GM19240 (cell line): ENCODE data around the gene YWHAG.
"Not testable (repeated sequence)": the region's sequence is repeated elsewhere in the genome, so short reads cannot be mapped to it uniquely, and the experiment has no call there.

Experiments
- DNase-seq: peaks from one replicate; pipeline ENCODE4 v3.0.0; 2011; ENCODE audit warnings: low spot score; ENCODE audit not compliant: insufficient read length

Gene YWHAG

DNA sequence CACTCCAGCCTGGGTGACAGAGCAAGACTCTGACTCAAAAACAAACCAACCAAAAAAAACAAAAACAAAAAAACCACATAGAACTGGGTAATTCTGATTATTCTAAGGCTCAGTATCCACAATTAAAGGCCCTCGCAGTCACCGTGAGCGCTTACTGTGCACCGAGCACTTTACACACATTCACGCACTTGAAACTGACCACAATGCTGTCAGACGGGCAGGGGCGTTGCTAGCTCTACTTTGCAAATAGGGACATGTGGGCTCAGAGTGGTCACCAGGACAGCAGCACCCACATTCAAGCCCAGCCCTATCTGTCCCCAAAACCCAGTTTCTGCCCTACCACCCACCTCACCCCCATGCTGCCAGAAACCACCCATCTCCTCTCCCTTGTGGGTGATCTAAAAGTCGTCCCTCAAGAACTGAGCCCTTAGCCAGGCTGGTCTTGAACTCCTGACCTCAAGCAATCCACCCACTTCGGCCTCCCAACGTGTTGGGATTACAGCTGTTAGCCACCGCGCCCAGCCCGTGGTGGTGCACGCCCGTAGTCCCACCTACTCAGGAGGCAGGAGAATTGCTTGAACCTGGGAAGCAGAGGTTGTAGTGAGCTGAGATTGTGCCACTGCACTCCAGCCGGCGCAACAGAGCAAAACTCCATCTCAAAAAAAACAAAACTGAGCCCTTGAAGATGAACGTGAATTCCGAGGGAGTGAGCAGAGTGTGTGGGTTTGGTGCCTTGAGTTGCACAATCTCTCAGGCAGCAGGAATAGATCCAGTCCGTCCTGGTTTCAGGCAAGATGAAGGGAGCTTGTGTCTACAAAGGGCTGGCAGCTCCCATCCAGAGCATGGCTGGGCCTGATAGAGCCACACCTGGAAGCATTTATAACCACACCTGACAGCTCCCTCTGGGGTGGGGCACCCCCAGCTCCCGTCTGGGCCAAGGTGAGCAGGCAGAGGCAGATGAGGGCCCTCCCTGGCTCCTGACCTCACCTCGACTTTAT lies 61.7 kb downstream of the YWHAG start:
- DNase-seq = no peak

DNA sequence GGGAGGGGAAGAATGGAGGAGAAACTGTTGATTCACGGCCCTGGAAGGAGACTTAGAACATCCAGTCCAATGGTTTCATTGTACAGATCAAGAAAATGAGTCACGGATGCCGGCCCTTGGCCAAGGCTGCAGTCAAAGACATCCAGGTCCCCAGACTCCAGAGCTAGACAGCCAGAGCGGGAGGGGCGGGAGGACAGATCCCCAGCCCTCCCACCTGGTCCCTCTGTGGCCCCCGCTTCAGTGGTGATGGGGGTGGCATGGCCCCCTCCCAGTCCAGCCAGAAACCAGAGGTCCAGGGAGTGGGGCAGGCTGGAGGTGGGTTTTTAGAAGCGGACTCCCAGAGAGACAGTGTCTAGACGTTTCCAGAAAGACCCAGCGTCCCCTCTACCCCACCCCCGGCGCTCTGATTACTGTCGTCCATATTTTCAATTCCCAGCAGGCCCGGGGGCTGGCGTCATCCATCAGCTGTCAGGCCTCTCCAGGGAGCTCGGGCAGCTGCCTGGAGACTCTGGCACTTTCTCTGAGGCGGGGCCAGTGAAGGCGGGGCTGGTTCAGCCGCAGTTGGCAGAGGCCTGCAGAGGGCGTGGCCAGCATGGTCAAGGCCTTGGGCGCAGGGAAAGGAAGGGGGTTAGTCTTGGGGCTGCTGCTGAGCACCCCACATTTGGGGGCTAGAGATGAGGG lies 64.3 kb downstream of the YWHAG start:
- no peak for DNase-seq

DNA sequence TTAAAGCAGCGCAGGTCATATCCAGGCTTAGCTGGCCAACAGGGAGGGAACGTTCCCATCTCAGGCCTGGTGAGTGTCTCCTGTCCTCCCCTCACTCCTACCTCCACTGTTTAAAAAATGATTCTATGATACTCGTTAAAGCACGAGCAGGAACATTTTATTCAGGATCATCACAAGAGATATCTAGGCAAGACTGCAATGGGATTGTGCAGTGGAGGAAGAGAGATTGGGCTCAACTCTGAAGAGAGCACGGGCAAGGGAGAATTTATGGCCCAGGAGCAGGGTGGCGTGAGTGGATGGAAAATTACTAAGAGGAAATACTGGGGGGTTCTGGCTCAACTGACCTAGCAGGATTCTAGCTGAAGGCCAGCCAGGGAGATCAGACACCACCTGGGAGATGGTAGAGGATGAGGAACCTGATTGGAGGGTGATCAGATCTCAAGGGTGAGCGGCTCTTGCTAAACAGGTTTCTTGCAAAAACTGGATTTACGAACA lies 65.3 kb downstream of the YWHAG start:
- DNase-seq = no peak

DNA sequence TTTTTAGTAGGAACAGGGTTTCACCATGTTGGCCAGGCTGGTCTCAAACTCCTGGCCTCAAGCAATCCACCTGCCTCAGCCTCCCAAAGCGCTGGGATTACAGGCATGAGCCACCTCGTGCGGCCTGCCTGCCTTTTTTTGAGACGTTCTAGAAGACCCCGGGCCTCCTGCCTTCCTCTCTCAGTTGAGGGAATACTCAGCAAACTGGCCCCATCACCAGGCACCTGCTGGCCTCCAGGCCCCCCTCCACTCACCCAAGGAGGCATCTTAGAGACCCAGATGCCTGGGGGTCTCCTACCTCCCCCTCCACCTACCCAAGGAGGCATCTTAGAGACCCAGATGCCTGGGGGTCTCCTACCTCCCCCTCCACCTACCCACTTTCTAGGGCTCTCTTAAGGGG lies 65.9 kb downstream of the YWHAG start:
- not testable (repeated sequence) for DNase-seq

DNA sequence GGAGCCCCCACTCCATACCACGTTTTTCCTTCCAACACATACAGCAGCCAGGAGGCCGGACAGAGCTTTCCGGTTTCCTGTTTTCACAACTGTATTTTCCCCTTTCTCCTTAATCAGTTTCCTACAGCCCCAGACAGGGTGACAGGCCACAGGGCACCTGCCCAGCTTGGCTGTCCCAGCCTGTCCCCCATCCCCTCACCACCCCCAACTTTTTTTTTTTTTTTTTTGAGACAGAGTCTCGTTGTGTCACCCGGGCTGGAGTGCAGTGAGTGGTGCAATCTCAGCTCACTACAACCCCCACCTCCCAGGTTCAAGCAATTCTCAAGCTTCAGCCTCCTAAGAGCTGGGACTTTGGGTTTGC lies 66.6 kb downstream of the YWHAG start:
- DNase-seq = no peak

DNA sequence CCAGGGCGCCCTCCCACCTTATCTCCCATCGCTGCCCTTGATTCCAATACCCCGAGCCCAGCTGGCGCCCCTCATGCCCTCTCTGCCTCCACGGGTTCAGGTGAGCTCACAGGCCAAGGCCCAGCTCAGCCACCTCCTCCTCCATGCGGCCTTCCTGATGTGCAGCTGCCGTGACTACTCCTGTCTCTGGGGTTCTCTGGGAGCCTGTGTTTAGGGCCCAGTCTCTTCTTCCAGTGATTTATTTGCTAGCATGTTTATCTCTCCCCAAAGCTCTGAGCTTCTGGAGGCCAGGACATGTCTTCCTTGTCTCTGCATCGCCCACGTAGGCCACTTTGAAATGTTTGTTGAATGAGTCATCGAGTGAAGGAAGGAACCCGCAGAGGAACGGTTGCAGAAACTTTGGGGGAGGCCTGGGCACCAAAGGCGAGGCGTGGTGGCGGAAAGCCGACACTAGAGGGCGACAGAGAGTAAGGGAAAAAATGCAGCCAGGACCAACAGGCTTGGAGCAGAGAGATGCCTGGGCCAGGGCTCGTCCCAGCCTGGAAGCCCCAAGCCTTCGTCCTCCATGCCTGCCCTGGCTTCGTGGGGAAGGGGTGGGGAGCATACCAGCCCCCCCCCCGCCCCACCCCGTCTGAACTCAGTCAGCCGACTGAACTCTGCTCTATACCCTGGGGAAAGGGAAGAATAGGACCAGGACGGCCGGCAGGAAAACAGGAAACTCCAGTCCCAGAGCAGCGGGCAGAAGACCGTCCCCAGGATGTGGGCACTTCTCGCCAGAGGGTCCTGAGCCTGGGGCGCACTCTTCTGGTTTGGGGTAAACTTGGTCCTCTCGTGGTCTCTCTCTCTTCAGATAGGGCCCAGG lies 67.2 kb downstream of the YWHAG start:
- DNase-seq = peak; percentile 84

DNA sequence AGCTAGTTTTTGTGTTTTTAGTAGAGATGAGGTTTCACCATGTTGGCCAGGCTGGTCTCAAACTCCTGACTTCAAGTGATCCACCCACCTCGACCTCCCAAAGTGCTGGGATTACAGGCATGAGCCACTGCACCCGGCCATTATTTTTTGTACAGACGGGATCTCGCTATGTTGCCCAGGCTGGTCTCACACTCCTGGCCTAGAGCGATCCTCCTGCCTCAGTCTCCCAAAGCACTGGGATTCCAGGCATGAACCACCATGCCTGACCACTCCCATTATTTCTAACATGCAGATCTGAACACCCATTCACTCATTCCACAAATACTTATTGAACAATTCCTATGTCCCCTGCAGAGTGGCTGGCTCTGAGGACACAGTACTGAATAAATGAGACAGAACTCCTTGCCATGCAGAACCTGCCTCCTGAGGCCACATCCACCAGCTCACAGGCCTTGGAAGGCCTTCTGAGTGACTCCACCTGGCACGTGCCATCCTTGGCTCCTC lies 67.9 kb downstream of the YWHAG start:
- not testable (repeated sequence) for DNase-seq

DNA sequence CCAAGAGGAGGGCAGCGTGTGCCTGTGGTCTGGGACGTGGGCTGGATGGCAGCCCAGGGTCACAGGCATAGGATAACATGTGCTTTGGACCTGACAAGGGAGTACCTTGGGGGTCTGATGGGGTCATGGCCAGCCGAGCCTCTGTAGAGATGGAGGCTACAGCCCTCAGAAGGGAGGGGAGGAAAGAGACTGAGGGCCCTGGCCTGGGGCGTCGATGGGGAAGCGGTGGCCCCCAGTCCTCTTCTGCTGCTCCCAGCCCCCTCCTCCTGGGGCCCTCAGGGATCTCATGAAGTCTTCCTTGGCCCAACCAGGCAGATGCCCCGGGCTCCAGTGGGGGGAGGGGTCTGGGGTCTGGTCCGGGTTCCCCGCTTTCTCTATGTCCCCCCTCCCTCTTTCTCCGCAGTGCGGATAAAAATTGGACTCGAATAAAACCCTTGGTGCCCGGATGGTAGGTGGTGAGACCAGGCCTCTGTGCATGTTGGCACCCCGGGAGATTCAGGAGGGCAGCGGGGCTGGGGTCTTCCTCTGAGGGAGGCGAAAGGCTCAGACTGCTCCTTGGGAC lies 71.9 kb downstream of the YWHAG start:
- no peak for DNase-seq

DNA sequence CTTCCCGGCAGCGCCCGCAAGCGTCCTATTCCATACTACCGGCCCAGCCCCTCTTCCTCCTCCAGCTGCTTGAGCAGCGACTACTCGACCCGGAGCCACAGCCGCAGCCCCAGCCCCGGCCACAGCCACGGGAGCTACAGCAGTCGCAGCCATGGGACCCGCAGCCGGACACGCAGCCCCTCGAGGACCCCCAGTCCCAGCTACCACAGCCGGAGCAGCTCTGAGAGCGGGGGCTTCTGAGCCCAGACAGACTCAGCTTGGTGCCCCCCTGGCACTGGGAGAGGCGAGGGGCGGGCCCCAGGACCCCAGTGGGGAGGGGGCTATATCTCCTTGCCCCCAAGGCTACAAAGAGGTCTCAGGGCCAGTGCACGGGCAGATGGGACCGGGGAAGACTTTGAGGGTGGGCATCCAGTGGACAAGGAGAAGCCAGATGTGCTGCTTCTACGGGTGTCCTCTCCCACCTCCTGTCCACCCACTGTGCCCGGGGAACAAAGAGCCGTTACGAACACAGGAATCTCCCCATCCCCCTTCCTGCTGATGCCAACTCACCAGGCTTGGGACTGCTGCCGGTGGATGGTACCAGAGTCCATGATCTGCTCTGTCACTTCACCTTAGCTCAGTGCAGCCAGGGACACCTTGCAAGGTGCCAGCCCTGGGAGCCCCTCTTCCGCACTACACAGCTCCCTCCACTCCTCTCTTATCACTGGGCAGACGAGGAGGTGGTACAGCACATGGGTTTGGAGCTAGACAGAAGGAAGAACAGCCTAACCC lies 73.0 kb downstream of the YWHAG start:
- DNase-seq = no peak

DNA sequence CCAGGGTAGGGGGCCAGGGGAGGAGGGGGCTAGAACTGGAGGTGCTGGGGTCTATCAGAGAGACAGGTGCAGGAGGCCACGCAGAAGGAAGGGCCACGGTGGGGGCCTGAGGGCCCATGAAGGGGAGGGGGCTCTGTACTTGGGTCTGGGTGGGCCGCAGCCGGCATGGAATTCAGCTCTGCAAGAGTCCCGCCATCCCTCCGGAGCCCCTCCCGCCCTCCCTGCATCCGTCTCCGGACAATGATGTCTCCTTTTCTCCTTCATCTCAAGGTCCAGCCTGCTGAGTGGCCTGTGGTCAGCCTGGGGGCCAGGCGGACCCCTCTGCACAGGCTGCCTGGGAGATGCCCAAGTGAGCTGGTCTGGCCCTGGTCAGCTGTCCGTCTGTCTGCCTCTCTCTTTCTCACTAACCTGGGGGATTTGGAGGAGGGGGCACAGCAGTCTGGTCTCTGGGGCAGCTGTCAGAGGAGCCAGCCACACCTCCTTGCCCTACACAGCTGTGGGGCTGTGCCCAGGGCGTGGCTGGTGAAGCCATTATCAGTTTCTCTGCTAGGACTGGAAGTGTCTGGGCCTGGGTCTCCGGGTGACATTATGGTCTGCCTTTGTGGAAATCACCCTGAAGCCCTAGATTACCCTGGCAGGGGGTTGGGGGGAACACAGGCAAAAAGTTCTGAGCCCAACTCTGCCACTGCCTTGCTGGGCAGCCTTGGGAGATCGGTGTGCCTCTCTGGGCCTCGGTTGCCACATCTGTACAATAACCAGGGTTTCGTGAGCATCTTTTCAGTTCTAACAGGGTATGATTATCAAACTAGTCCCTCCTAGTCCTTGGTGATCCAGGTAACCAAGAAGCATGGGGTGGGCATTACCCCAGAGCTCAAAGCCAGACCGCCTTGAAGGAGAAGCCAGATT lies 75.3 kb downstream of the YWHAG start:
- no peak for DNase-seq

DNA sequence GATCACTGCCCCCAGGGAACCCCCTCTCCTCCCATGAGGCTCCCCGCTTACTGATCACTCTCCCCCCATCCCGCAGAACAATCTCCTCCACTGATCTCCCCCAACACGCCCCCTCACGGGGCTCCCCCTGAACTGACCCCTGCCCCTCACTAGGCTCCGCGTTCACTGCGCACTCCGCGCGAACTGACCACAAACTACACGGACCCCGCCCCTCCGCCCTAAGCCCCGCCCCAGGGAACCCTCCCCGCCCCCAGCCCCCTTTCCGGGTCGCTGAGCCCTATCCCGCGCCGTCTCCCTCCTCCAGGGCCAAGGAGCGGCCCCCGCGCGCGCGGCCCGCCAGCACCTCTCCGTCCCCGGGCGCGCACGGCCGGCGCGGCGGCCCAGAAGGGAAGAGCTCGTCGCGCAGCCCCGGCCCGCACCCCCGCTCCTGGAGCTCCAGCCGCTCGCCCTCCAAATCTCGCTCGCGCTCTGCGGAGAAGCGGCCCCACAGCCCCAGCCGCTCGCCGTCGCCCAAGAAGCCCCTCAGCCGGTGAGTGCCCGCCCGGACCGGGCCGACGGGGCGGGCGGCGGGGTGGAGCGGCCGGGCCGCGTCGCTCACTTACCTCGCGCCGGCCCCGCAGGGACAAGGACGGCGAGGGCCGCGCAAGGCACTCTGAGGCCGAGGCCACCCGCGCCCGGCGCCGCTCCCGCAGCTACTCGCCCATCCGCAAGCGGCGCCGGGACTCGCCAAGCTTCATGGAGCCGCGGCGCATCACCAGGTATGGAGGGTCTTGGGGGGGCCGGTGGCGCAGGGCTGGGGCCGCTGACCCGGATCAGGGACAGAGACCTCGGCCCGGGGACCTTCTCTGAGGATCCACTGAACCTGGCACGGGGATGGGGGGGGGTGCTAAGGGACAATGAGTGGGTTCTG lies 76.2 kb downstream of the YWHAG start:
- no peak for DNase-seq

DNA sequence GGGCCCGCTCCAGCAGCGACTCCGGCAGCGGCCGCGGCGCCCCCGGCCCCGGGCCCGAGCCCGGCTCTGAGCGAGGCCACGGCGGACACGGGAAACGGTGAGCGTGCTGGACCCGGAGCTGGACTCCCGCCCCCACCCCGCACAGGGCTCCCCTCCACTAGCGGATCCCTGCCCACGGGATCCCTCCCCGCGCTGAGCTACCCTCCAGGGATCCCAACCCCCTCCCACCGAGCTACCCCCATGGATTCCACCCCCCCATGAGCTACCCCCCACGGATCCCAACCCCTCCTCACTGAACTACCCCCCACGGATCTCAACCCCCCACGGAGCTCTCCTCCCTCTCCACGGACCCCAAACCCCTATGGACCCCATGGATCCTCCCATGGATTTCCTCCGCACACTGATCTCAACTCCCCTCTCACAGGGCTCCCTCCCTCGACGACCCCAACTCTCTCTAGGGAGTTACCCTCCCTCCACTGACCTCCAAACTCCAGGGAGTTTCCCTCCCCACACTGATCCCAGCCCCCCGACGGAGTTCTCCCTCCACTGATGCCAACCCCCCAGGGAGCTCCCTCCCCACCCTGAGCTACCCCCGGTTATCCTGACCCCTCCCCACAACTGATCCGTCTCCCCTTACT lies 77.0 kb downstream of the YWHAG start:
- DNase-seq = no peak

DNA sequence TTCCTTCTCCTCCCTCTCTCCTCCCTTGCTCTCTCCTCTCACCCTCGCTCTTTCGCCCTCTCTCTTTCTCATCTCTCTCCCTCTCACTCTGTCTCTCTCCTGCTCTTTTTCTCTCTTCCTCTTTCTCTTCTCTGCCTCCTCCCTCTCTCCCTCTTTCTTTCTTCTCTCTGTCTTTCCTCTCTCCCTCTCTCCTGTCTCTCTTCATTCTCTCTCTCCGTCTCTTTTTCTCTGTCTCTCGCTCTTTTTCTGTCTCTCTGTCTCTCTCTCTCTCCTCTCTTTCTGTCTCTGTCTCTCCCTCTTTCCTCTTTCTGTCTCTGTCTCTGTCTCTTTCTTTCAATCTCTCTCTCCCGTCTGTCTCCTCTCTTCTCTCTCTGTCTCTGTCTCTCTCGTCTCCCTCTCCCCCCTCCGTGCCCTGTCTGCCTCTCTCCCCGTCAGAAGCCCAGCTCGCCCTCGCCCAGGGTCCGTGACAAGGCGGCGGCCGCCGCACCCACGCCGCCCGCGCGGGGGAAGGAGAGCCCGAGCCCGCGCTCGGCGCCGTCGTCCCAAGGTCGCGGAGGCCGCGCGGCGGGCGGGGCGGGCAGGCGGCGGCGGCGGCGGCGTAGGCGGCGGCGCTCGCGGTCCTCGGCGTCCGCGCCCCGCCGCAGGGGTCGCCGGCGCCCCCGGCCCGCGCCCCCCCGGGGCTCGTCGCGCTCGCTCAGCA lies 77.6 kb downstream of the YWHAG start:
- no peak for DNase-seq

DNA sequence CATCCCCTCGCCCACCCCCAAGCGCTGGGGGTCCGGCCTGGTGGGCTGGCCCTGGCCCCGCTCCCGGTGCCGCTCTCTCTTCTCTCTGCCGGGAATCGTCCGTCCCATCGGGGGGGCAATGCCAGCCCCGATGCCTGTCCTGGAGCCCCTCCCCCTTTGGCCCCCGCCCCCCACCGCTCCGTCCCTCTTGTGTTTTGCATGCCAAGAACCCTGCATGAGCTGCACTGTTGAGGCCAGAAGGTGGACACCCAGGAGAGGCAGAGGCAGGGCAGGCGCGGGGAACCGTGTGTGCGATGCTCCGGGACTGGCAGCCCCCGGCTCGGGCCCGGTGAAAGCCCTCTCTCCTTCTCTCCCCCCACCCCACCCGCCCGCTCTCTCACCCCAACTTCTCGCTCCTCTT lies 78.4 kb downstream of the YWHAG start:
- DNase-seq = no peak

DNA sequence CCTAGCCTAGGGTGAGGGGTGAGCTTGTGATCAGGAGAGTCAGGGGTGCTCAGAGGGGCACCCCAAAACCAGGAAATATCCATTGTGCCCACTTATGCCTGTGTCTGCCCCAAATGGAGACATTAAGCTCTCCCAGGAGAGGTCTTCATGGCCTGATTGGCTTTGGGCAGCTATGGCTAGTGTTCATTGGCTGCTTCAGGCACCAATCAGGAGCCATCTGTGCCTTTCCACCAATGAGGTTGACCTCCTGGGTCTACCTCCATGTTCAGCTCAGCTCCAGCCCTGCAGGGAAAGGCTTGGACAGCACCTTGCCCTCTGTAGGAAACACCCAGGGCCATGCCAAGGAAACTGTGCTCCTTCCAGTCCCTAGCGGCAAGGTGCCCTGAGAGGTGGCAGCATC lies 80.3 kb downstream of the YWHAG start:
- DNase-seq = no peak
